ENCODE measurements around the gene CCDC14.

GRCh38 chr3:123899300-123899865 lies 61.6 kb downstream of the CCDC14 start:
- TF ChIP-seq CTCF (conservative IDR thresholded peaks at IDR 0.05) (no peak), EZH2 (IDR thresholded peaks at IDR 0.05; ENCODE audit: low read depth) (no peak)

Data from PC-9 (cell line).